Spleen (tissue), 11 donors: ENCODE results near the gene NOS1AP. TPM values are rescaled to one million over a fixed set of nuclear protein-coding genes. Genes with fewer than 3 reads are reported as not detected.

Experiments
- DNase-seq: peaks from one replicate; pipeline ENCODE4 v3.0.0-alpha.2; 2020
- H3K27ac ChIP-seq, 8 donors: fragments of 200-600 bp; sonication (generic) in 7 of 8; 1 replicate in 4 of 8; 2 replicates in 4 of 8; pipeline versions ENCODE4 v1.5.0 to v1.8.0; 2016 to 2021; ENCODE audit warnings: inconsistent platforms in 4 of 8, mild to moderate bottlenecking in 4 of 8, moderate library complexity in 1 of 8
- H3K27me3 ChIP-seq, 7 donors: fragments of 200-600 bp; sonication (generic) in 6 of 7; replicated peaks in 1 of 7; 1 replicate in 4 of 7; 2 replicates in 3 of 7; pipeline versions ENCODE4 v1.5.0 to v1.8.0; 2016 to 2021; ENCODE audit warnings: inconsistent platforms in 3 of 7, mild to moderate bottlenecking in 1 of 7
- H3K36me3 ChIP-seq, 6 donors: fragments of 200-600 bp; sonication (generic) in 5 of 6; 1 replicate in 4 of 6; 2 replicates in 2 of 6; pipeline versions ENCODE4 v1.5.0 to v1.8.0; 2016 to 2021; ENCODE audit warnings: inconsistent platforms in 2 of 6
- H3K4me1 ChIP-seq, 6 donors: fragments of 200-600 bp; sonication (generic) in 5 of 6; 1 replicate in 3 of 6; 2 replicates in 3 of 6; pipeline versions ENCODE4 v1.5.0 to v1.8.0; 2016 to 2021; ENCODE audit warnings: inconsistent platforms in 3 of 6
- H3K4me3 ChIP-seq, 8 donors: fragments of 200-600 bp; sonication (generic) in 7 of 8; 1 replicate in 4 of 8; 2 replicates in 4 of 8; pipeline versions ENCODE4 v1.5.0 to v1.8.0; 2016 to 2021; ENCODE audit warnings: inconsistent platforms in 4 of 8, mild to moderate bottlenecking in 4 of 8, moderate library complexity in 2 of 8
- H3K9me3 ChIP-seq, 8 donors: fragments of 200-600 bp; sonication (generic) in 7 of 8; 1 replicate in 4 of 8; 2 replicates in 4 of 8; pipeline versions ENCODE4 v1.5.0 to v1.8.0; 2016 to 2021; ENCODE audit warnings: inconsistent platforms in 4 of 8
- POLR2A ChIP-seq, 3 donors: fragments of 450-650 bp; IDR thresholded peaks; one replicate each; pipeline ENCODE4 v1.5.1; 2017; ENCODE audit warnings: antibody characterized with exemption in 3 of 3, mild to moderate bottlenecking in 1 of 3
- POLR2AphosphoS5 ChIP-seq, 3 donors: sonication (generic); formaldehyde crosslinking; IDR thresholded peaks; one replicate each; pipeline ENCODE4 v1.5.1; 2017; ENCODE audit warnings: antibody characterized with exemption in 3 of 3
- WGBS, 5 donors: extraction: QIAGEN DNeasy Blood & Tissue Kit in 3 of 5; methylation state at CpG; one replicate each; pipeline versions ENCODE4 v1.1.5 to v1.1.7; 2013 to 2018; 5-methylcytosine and 5-hydroxymethylcytosine counted together
- intact Hi-C: fragments of 100-400 bp; cut with DNase I; formaldehyde crosslinking; loops from one replicate; pipeline ENCODE4 v1.15.0; 2023; ENCODE audit warnings: low total_unique reads
- polyA plus RNA-seq, 3 donors: library from polyadenylated mRNA; stranded (reverse); fragments of 200-250 nt; gene quantifications; one replicate each; pipeline ENCODE4 v1.2.1, GENCODE V29; 2013
- total RNA-seq, 7 donors: library from RNA; depleted of rRNA in 3 of 7; stranded (reverse); fragments of >200 nt in 3 of 7; fragmentation: NEBNext Ultra II Directional in 4 of 7; extraction: Animal tissue kit (Norgen Biotek cat#: 25700) in 4 of 7; gene quantifications; one replicate each; pipeline versions ENCODE4 v1.1.0 to v1.2.1, GENCODE V29; 2016 to 2021
- TF ChIP-seq, protein P1 (sequence below), 11 experiments: fragments of 200-600 bp in 7 of 11; fragments of 450-650 bp in 4 of 11; sonication (generic) in 4 of 11; IDR thresholded peaks in 8 of 11; conservative IDR thresholded peaks in 3 of 11; 1 replicate in 7 of 11; 2 replicates in 4 of 11; pipeline versions ENCODE4 v1.4.0 to v1.8.0; 2016 to 2021; ENCODE audit warnings: antibody characterized with exemption in 11 of 11, inconsistent platforms in 4 of 11, mild to moderate bottlenecking in 1 of 11
- donor health status: healthy with polysubstance abuse.
- donor health status: DM: no; HTN: no; CAD: no; lungs with moderate emphysema.
- donor health status: DM: no; HTN: no; CAD: no.
- donor health status: Bipolar disorder and iron deficiency.
- donor health status: healthy.
- donor health status: DM: no; HTN: no; CAD: no.
- donor health status: DM: yes; HTN: yes; CAD: no.

The NOS1AP gene
- total and polyA plus RNA-seq, 10 donors, result 0.16 to 1.7 (median 0.60) TPM; not detected in 2

DNA sequence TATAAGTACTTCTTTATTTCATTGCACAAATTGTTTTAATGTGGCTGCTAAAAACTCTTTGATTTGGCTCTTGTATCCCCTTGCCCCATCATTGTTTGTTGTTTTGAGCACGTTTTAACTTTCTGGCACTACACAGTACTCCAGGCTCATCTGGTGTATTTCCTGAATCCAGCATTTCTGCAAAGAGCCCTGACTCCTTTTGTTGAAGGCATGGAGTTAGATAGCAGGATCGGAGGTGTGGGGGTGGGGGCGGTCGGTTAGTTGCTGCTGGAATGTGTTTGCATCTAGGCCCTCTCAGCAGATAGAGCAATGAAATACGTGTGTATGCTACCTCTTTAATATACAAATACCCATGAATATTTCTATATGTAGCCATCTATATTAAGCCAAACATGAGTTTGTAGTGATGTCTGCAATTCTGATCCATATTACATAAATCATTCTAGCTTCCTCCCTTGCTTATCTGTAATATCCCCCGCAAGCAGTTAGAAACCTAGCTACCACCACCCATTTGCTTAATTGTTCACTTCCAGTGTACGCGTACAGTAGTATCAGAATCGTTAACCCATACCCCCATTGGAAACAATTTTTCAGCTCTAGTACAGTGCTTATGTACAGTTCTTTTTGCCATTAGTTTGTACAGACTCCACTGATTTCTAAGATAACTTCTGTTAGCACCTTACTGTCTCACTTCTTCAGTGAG lies 106.0 kb downstream of the NOS1AP start:
- Histone ChIP-seq H3K9me3 (no peaks in the 10 kb centered on the region), H3K4me3 (no peak overlapping the region), H3K36me3 (no peaks in the 10 kb centered on the region), H3K27ac (no peak overlapping the region), H3K27me3 (no peaks in the 10 kb centered on the region), H3K4me1 (no peaks in the 10 kb centered on the region)
- TF ChIP-seq POLR2AphosphoS5 (IDR thresholded peaks at IDR 0.05) (no peak), POLR2A (IDR thresholded peaks at IDR 0.05) (no peak)
- TF ChIP-seq, protein P1, sequence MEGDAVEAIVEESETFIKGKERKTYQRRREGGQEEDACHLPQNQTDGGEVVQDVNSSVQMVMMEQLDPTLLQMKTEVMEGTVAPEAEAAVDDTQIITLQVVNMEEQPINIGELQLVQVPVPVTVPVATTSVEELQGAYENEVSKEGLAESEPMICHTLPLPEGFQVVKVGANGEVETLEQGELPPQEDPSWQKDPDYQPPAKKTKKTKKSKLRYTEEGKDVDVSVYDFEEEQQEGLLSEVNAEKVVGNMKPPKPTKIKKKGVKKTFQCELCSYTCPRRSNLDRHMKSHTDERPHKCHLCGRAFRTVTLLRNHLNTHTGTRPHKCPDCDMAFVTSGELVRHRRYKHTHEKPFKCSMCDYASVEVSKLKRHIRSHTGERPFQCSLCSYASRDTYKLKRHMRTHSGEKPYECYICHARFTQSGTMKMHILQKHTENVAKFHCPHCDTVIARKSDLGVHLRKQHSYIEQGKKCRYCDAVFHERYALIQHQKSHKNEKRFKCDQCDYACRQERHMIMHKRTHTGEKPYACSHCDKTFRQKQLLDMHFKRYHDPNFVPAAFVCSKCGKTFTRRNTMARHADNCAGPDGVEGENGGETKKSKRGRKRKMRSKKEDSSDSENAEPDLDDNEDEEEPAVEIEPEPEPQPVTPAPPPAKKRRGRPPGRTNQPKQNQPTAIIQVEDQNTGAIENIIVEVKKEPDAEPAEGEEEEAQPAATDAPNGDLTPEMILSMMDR (IDR thresholded peaks at IDR 0.05 in 8 of 11, conservative IDR thresholded peaks at IDR 0.05 in 3 of 11), result no peak
- DNase-seq, result no peak
- WGBS, 5 donors, result 64 to 79% (median 73%) methylated on average over 9 of the region's 9 CpGs
- intact Hi-C loops, result no loop called here

DNA sequence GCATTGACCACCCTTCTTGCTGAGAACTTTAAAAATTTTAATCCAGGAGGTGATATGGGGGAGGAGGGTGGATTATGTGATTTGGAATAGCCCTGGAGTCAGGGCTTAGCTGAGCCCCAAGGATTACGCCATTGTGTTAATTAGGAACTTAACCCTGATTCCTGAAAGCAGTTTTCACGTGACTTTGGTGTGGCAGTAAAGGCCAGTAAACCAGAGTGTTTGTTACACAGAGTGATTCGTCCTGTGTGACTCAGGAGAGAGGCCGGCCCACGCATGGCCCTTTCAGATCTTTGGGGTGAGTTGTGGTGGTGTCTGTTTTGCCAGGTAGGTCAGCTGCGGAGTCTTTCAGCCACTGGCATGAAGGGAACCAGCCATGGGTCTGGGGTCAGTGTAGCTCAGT lies 107.6 kb downstream of the NOS1AP start:
- Histone ChIP-seq H3K4me1 (no peaks in the 10 kb centered on the region), H3K27ac (no peak overlapping the region), H3K27me3 (no peaks in the 10 kb centered on the region), H3K9me3 (no peaks in the 10 kb centered on the region), H3K4me3 (no peak overlapping the region), H3K36me3 (no peaks in the 10 kb centered on the region)
- DNase-seq, result no peak
- TF ChIP-seq POLR2AphosphoS5 (IDR thresholded peaks at IDR 0.05), result no peak
- TF ChIP-seq, protein P1 (IDR thresholded peaks at IDR 0.05 in 8 of 11, conservative IDR thresholded peaks at IDR 0.05 in 3 of 11), result no peak
- no peak for TF ChIP-seq POLR2A (IDR thresholded peaks at IDR 0.05)
- WGBS, 5 donors, result 70 to 90% (median 77%) methylated on average over 6 of the region's 6 CpGs
- intact Hi-C loops, result no loop called here

DNA sequence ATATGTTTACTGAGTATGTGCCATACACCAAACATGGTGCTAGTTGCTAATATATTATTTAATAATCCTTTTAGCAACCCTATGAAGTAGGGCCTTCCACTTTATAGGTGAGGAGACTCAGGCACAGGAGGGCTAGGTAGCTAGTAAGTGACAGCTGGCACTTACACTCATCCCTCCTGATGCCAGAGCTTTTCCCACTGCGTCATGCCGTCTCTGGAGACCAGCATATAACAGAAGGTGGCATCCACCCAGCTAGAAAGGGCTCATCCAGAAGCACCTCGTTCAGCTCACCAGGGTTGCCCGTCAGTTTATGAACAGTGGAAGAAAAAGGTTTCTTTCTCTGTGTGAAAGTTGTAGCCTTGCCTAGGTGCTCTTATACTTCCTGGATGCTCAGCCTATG lies 108.9 kb downstream of the NOS1AP start:
- intact Hi-C loops, result no loop called here
- Histone ChIP-seq H3K4me1 (no peaks in the 10 kb centered on the region), H3K27ac (no peak overlapping the region), H3K27me3 (no peaks in the 10 kb centered on the region), H3K9me3 (no peaks in the 10 kb centered on the region), H3K36me3 (no peaks in the 10 kb centered on the region), H3K4me3 (no peak overlapping the region)
- TF ChIP-seq POLR2AphosphoS5 (IDR thresholded peaks at IDR 0.05), result no peak
- no peak for TF ChIP-seq POLR2A (IDR thresholded peaks at IDR 0.05)
- TF ChIP-seq, protein P1 (IDR thresholded peaks at IDR 0.05 in 8 of 11, conservative IDR thresholded peaks at IDR 0.05 in 3 of 11), result no peak
- DNase-seq, result no peak
- 84 to 93% (median 88%) methylated on average over 4 of the region's 4 CpGs for WGBS, 5 donors

DNA sequence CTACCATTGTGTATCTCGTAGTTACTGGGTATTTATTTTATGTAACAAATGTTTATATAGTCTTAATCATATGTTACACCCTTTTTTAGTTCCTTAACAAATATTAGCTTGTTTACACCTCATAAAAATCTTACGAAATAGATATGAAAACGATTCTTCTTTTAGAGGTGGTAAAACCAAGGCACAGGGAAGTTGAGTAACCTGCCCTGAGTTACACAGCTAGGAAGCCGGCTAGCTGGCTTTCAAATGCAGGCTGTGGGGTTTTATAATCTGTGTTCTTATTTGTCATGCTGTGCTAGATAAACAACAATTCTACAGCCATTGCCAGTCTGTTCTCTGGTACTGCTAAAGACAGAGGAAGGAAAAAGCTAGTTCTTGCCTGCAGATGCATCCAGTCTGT lies 109.6 kb downstream of the NOS1AP start:
- H3K4me3 ChIP-seq, result no peak overlapping the region
- TF ChIP-seq, protein P1 (IDR thresholded peaks at IDR 0.05 in 8 of 11, conservative IDR thresholded peaks at IDR 0.05 in 3 of 11), result no peak
- TF ChIP-seq POLR2AphosphoS5 (IDR thresholded peaks at IDR 0.05) (no peak), POLR2A (IDR thresholded peaks at IDR 0.05) (no peak)
- DNase-seq, result no peak
- H3K4me1 ChIP-seq, result no peaks in the 10 kb centered on the region
- no peaks in the 10 kb centered on the region for H3K27me3 ChIP-seq
- intact Hi-C loops, result no loop called here
- 57 to 80% (median 64%) methylated on average over 4 of the region's 4 CpGs for WGBS, 5 donors
- no peaks in the 10 kb centered on the region for H3K36me3 ChIP-seq
- no peak overlapping the region for H3K27ac ChIP-seq
- no peaks in the 10 kb centered on the region for H3K9me3 ChIP-seq
